ENCODE results near the gene FRMD3. TPM values are rescaled to one million over a fixed set of nuclear protein-coding genes. Genes with fewer than 3 reads are reported as not detected.

The FRMD3 gene
- total and polyA plus RNA-seq, 2 donors (not counting 3 experiments of a cell fraction or from before 2014, with no cell fraction given): 3.0 to 6.1 TPM

DNA sequence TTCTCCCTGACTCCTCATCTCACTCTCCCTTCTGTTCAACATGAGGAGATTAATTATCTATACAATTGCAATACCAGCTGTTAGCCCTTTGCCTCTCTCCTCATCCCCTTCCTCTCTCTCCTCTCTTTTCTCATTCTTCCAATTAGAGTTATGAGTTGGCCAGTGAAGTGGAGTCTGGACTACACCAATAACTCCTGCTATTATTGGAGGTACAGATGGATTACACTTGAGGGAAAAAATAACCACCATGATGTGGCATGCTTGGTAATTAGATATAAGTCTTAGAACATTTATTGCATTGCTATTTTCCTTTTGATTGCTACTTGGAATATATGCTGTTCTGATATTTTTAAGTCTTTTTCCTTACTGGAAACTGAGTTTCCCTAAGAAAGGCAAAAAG lies 159.2 kb downstream of the FRMD3 start:
- no peaks in the 10 kb centered on the region for H3K9me3 ChIP-seq (replicated peaks; ENCODE audit: control insufficient read depth, insufficient read depth, low read length)
- no peak overlapping the region for H3K4me2 ChIP-seq (ENCODE audit: insufficient read depth, low read length)
- no peaks in the 10 kb centered on the region for H3K79me2 ChIP-seq (ENCODE audit: control insufficient read depth, insufficient read depth, low read length)
- ChIA-PET POLR2A (no interaction called here), CTCF (interaction anchor here (1.7 kb wide), 1 partner anchor 165 kb away, joined by 4 read pairs; no protein-coding TSS in a partner anchor)
- no peak overlapping the region for H3K9ac ChIP-seq (replicated peaks; ENCODE audit: extremely low read depth, insufficient read depth, low read length)
- no peak overlapping the region for H3K4me3 ChIP-seq (replicated peaks in 1 of 3; ENCODE audit: insufficient read depth in 1 of 3, low read depth in 1 of 3, low read length in 3 of 3)
- H2AFZ ChIP-seq (ENCODE audit: low read depth, low read length): no peak overlapping the region
- TF ChIP-seq MYC (IDR thresholded peaks at IDR 0.05; ENCODE audit: low read depth, low read length) (no peak), POLR2A (IDR thresholded peaks at IDR 0.05; ENCODE audit: low read depth, low read length) (no peak), GATA2 (IDR thresholded peaks at IDR 0.05; ENCODE audit: insufficient read depth, insufficient read length, low read depth, low read length) (no peak), EZH2 (IDR thresholded peaks at IDR 0.05; ENCODE audit: borderline replicate concordance, low read depth, low read length, severe bottlenecking) (no peak), POLR2AphosphoS5 (IDR thresholded peaks at IDR 0.05; ENCODE audit: insufficient read depth, low read depth, low read length) (no peak), JUN (IDR thresholded peaks at IDR 0.05; ENCODE audit: borderline replicate concordance, insufficient read depth, insufficient read length, low read depth) (no peak), FOS (IDR thresholded peaks at IDR 0.05; ENCODE audit: borderline replicate concordance, insufficient read depth, low read length) (no peak)
- TF ChIP-seq, protein P1, sequence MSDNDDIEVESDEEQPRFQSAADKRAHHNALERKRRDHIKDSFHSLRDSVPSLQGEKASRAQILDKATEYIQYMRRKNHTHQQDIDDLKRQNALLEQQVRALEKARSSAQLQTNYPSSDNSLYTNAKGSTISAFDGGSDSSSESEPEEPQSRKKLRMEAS (IDR thresholded peaks at IDR 0.05; ENCODE audit: insufficient read depth, insufficient read length): no peak
- TF ChIP-seq, protein P2, sequence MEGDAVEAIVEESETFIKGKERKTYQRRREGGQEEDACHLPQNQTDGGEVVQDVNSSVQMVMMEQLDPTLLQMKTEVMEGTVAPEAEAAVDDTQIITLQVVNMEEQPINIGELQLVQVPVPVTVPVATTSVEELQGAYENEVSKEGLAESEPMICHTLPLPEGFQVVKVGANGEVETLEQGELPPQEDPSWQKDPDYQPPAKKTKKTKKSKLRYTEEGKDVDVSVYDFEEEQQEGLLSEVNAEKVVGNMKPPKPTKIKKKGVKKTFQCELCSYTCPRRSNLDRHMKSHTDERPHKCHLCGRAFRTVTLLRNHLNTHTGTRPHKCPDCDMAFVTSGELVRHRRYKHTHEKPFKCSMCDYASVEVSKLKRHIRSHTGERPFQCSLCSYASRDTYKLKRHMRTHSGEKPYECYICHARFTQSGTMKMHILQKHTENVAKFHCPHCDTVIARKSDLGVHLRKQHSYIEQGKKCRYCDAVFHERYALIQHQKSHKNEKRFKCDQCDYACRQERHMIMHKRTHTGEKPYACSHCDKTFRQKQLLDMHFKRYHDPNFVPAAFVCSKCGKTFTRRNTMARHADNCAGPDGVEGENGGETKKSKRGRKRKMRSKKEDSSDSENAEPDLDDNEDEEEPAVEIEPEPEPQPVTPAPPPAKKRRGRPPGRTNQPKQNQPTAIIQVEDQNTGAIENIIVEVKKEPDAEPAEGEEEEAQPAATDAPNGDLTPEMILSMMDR (IDR thresholded peaks at IDR 0.05; ENCODE audit: extremely low read depth in 1 of 2, insufficient read depth in 1 of 2, low read depth in 1 of 2, low read length in 2 of 2): no peak
- dilution Hi-C loops (cut with MboI; ENCODE audit: extremely low pct_ligation_motif_present, low sequenced_read_pairs): no loop called here
- no peaks in the 10 kb centered on the region for H3K27me3 ChIP-seq (ENCODE audit: control insufficient read depth in 2 of 2, insufficient read depth in 2 of 2, low read length in 2 of 2)
- no peaks in the 10 kb centered on the region for H3K9me1 ChIP-seq (replicated peaks; ENCODE audit: control insufficient read depth, extremely low read depth, insufficient read depth, low read length)
- H4K20me1 ChIP-seq (replicated peaks; ENCODE audit: control insufficient read depth, extremely low read depth, insufficient read depth, low read length): no peaks in the 10 kb centered on the region
- no TSS peak for BruUV-seq (replicated peaks)
- H3K4me1 ChIP-seq (ENCODE audit: control insufficient read depth, extremely low read depth, insufficient read depth, low read length): no peaks in the 10 kb centered on the region
- FAIRE-seq: no peak
- no peak overlapping the region for H3K27ac ChIP-seq (ENCODE audit: insufficient read depth, low read depth, low read length)
- intact Hi-C loops (cut with micrococcal nuclease): no loop called here
- H3K36me3 ChIP-seq (ENCODE audit: control insufficient read depth in 2 of 2, extremely low read depth in 1 of 2, insufficient read depth in 2 of 2, low read length in 2 of 2): no peaks in the 10 kb centered on the region
- DNase-seq (ENCODE audit: low read depth, low spot score): no peak

Data from endothelial cell of umbilical vein (primary cell).